Activated naive CD4-positive, alpha-beta T cell treated with anti-CD3 and anti-CD28 coated beads, Interleukin-2, amount 10 ng/mL, durations not matched to agents 7 days and 5 days (primary cell): ENCODE data around the gene HOXD11.

ENCODE experiments used
- CTCF ChIA-PET: fragments of 350-600 bp; sonication (Branson Sonifier 250); formaldehyde crosslinking; loops from one replicate; lab custom pipeline; 2021; ENCODE audit warnings: antibody characterized with exemption; lab: Charles Lee
- DNase-seq: peaks from one replicate; pipeline ENCODE4 v3.0.0-alpha.2; 2020
- H3K27ac Mint-ChIP-seq: one replicate; pipeline ENCODE4 v1.8.0; 2021; ENCODE audit warnings: mild to moderate bottlenecking, moderate library complexity, mixed read lengths
- H3K27me3 Mint-ChIP-seq: one replicate; pipeline ENCODE4 v1.8.0; 2021; ENCODE audit warnings: mild to moderate bottlenecking, mixed read lengths
- H3K36me3 Mint-ChIP-seq: one replicate; pipeline ENCODE4 v1.8.0; 2021; ENCODE audit warnings: mixed read lengths
- H3K4me1 Mint-ChIP-seq: one replicate; pipeline ENCODE4 v1.8.0; 2021; ENCODE audit warnings: mixed read lengths
- H3K4me3 Mint-ChIP-seq: one replicate; pipeline ENCODE4 v1.8.0; 2021; ENCODE audit warnings: mild to moderate bottlenecking, moderate library complexity, mixed read lengths
- H3K9me3 Mint-ChIP-seq: one replicate; pipeline ENCODE4 v1.8.0; 2021; ENCODE audit warnings: mixed read lengths

HOXD11 gene

GRCh38 chr2:176122052-176122682, 15.1 kb downstream of the HOXD11 start:
- H3K4me3 Mint-ChIP-seq, result no peak overlapping the region
- H3K9me3 Mint-ChIP-seq, result no peaks in the 10 kb centered on the region
- H3K27me3 Mint-ChIP-seq, result peaks cover 96% of the 10 kb centered on the region
- H3K27ac Mint-ChIP-seq, result peak overlapping the region; percentile 73
- CTCF ChIA-PET, result interaction anchor here (0.6 to 1.9 kb wide), 5 partner anchors 9 to 515 kb away, joined by 3 to 5 read pairs (median 3); no protein-coding TSS in a partner anchor
- peaks cover 5% of the 10 kb centered on the region for H3K36me3 Mint-ChIP-seq
- peaks cover 4% of the 10 kb centered on the region for H3K4me1 Mint-ChIP-seq
- DNase-seq, result no peak

GRCh38 chr2:176122683-176123410, 15.8 kb downstream of the HOXD11 start, which contains the start of gene HOXD9:
HOXD9 (plus strand) TSS chr2:176122719; CDS start chr2:176122769, 50 bp downstream.
- Mint-ChIP-seq H3K9me3 (no peaks in the 10 kb centered on the region), H3K4me1 (peaks cover 4% of the 10 kb centered on the region)
- CTCF ChIA-PET, result interaction anchor here (0.6 to 1.9 kb wide), 4 partner anchors 9 to 514 kb away, joined by 3 to 5 read pairs (median 3); no protein-coding TSS in a partner anchor

GRCh38 chr2:176123411-176124109, 16.5 kb downstream of the HOXD11 start:
- Mint-ChIP-seq H3K27me3 (peaks cover 93% of the 10 kb centered on the region), H3K4me1 (peaks cover 11% of the 10 kb centered on the region), H3K36me3 (peaks cover 6% of the 10 kb centered on the region), H3K27ac (peak overlapping the region; percentile 79), H3K4me3 (peak overlapping the region; percentile 37), H3K9me3 (no peaks in the 10 kb centered on the region)
- CTCF ChIA-PET, result no interaction called here
- DNase-seq, result no peak

More at GRCh38 chr2:176122683-176123410, 15.8 kb downstream of the HOXD11 start, which contains the start of gene HOXD9:
- Mint-ChIP-seq H3K4me3 (peak within 1 kb of the TSS; percentile 37), H3K36me3 (peaks cover 5% of the 10 kb centered on the region), H3K27ac (peak within 1 kb of the TSS; percentile 79), H3K27me3 (peaks cover 93% of the 10 kb centered on the region)
- no peak for DNase-seq

GRCh38 chr2:176124110-176124946, 17.2 kb downstream of the HOXD11 start:
- Mint-ChIP-seq H3K9me3 (no peaks in the 10 kb centered on the region), H3K4me1 (peaks cover 14% of the 10 kb centered on the region), H3K4me3 (peak overlapping the region; percentile 37), H3K36me3 (peaks cover 5% of the 10 kb centered on the region), H3K27ac (peak overlapping the region; percentile 79), H3K27me3 (peaks cover 94% of the 10 kb centered on the region)
- no peak for DNase-seq
- CTCF ChIA-PET, result no interaction called here

- no peak overlapping the region for H3K4me3 Mint-ChIP-seq
- H3K9me3 Mint-ChIP-seq, result no peaks in the 10 kb centered on the region
- DNase-seq, result no peak
- peaks cover 14% of the 10 kb centered on the region for H3K4me1 Mint-ChIP-seq
- peaks cover 5% of the 10 kb centered on the region for H3K36me3 Mint-ChIP-seq
- peaks cover 95% of the 10 kb centered on the region for H3K27me3 Mint-ChIP-seq
- peak overlapping the region; percentile 26 for H3K27ac Mint-ChIP-seq
- CTCF ChIA-PET, result interaction anchor here (0.9 to 4.2 kb wide), 5 partner anchors 54 to 1023 kb away, joined by 3 to 25 read pairs (median 3); no protein-coding TSS in a partner anchor
These were observed 18.1 kb downstream of the HOXD11 start for GRCh38 chr2:176124947-176125771.

GRCh38 chr2:176125772-176126054, 18.6 kb downstream of the HOXD11 start:
- no peaks in the 10 kb centered on the region for H3K9me3 Mint-ChIP-seq
- H3K4me3 Mint-ChIP-seq, result no peak overlapping the region
- peaks cover 16% of the 10 kb centered on the region for H3K4me1 Mint-ChIP-seq
- peaks cover 95% of the 10 kb centered on the region for H3K27me3 Mint-ChIP-seq
- CTCF ChIA-PET, result interaction anchor here (0.9 to 4.2 kb wide), 6 partner anchors 54 to 1023 kb away, joined by 3 to 25 read pairs (median 3); no protein-coding TSS in a partner anchor
- DNase-seq, result no peak
- peaks cover 5% of the 10 kb centered on the region for H3K36me3 Mint-ChIP-seq
- H3K27ac Mint-ChIP-seq, result peak overlapping the region; percentile 26

GRCh38 chr2:176126929-176127773, 20.1 kb downstream of the HOXD11 start:
- Mint-ChIP-seq H3K4me3 (no peak overlapping the region), H3K27ac (peak overlapping the region; percentile 82), H3K27me3 (peaks cover 95% of the 10 kb centered on the region), H3K9me3 (no peaks in the 10 kb centered on the region), H3K36me3 (peaks cover 5% of the 10 kb centered on the region), H3K4me1 (peaks cover 25% of the 10 kb centered on the region)
- DNase-seq, result peak; percentile 75
- CTCF ChIA-PET, result interaction anchor here (0.5 to 4.2 kb wide), 32 partner anchors 9 to 1034 kb away, joined by 3 to 25 read pairs (median 4); partner anchors contain the start of gene HOXD4

- CTCF ChIA-PET, result interaction anchor here (0.8 to 4.2 kb wide), 19 partner anchors 12 to 524 kb away, joined by 3 to 25 read pairs (median 4); partner anchors contain the start of gene HOXD4
- Mint-ChIP-seq H3K36me3 (peaks cover 6% of the 10 kb centered on the region), H3K27ac (peak overlapping the region; percentile 82), H3K4me3 (no peak overlapping the region), H3K9me3 (no peaks in the 10 kb centered on the region), H3K4me1 (peaks cover 28% of the 10 kb centered on the region), H3K27me3 (peaks cover 95% of the 10 kb centered on the region)
- no peak for DNase-seq
These were observed 20.6 kb downstream of the HOXD11 start for GRCh38 chr2:176127774-176128072.

GRCh38 chr2:176128172-176128981, 21.3 kb downstream of the HOXD11 start:
- Mint-ChIP-seq H3K9me3 (no peaks in the 10 kb centered on the region), H3K4me1 (peaks cover 28% of the 10 kb centered on the region), H3K27ac (peak overlapping the region; percentile 82), H3K36me3 (peaks cover 6% of the 10 kb centered on the region), H3K27me3 (peaks cover 95% of the 10 kb centered on the region), H3K4me3 (peak overlapping the region; percentile 51)
- CTCF ChIA-PET, result interaction anchor here (0.9 to 4.2 kb wide), 11 partner anchors 11 to 523 kb away, joined by 3 to 25 read pairs (median 8); partner anchors contain the start of gene HOXD4
- DNase-seq, result no peak

GRCh38 chr2:176128982-176129796, 22.1 kb downstream of the HOXD11 start, which contains the start of gene HOXD8:
HOXD8 (plus strand) TSS chr2:176129705; CDS start chr2:176130367, 662 bp downstream.
- peaks cover 26% of the 10 kb centered on the region for H3K4me1 Mint-ChIP-seq
- CTCF ChIA-PET, result interaction anchor here (1.0 to 4.2 kb wide), 4 partner anchors 11 to 523 kb away, joined by 3 to 25 read pairs (median 20); no protein-coding TSS in a partner anchor
- DNase-seq, result no peak
- peak within 1 kb of the TSS; percentile 82 for H3K27ac Mint-ChIP-seq
- H3K36me3 Mint-ChIP-seq, result peaks cover 3% of the 10 kb centered on the region
- no peaks in the 10 kb centered on the region for H3K9me3 Mint-ChIP-seq
- peak within 1 kb of the TSS; percentile 56 for H3K4me3 Mint-ChIP-seq
- H3K27me3 Mint-ChIP-seq, result peaks cover 95% of the 10 kb centered on the region

GRCh38 chr2:176129813-176130146, 22.7 kb downstream of the HOXD11 start:
- Mint-ChIP-seq H3K36me3 (peaks cover 3% of the 10 kb centered on the region), H3K9me3 (no peaks in the 10 kb centered on the region), H3K4me3 (no peak overlapping the region), H3K27me3 (peaks cover 95% of the 10 kb centered on the region), H3K4me1 (peaks cover 26% of the 10 kb centered on the region), H3K27ac (no peak overlapping the region)
- DNase-seq, result no peak
- CTCF ChIA-PET, result no interaction called here
